GM11168 (cell line): Measurements from ENCODE around the gene ADAM15.

ENCODE experiments used
- in situ Hi-C: fragments of 300-500 bp; cut with MboI; formaldehyde crosslinking; loops from one replicate; pipeline ENCODE4 v1.12.0; 2022; ENCODE audit warnings: low sequenced_read_pairs; ENCODE audit not compliant: unreplicated experiment

ADAM15 gene, protein sequence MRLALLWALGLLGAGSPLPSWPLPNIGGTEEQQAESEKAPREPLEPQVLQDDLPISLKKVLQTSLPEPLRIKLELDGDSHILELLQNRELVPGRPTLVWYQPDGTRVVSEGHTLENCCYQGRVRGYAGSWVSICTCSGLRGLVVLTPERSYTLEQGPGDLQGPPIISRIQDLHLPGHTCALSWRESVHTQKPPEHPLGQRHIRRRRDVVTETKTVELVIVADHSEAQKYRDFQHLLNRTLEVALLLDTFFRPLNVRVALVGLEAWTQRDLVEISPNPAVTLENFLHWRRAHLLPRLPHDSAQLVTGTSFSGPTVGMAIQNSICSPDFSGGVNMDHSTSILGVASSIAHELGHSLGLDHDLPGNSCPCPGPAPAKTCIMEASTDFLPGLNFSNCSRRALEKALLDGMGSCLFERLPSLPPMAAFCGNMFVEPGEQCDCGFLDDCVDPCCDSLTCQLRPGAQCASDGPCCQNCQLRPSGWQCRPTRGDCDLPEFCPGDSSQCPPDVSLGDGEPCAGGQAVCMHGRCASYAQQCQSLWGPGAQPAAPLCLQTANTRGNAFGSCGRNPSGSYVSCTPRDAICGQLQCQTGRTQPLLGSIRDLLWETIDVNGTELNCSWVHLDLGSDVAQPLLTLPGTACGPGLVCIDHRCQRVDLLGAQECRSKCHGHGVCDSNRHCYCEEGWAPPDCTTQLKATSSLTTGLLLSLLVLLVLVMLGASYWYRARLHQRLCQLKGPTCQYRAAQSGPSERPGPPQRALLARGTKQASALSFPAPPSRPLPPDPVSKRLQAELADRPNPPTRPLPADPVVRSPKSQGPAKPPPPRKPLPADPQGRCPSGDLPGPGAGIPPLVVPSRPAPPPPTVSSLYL

GRCh38 chr1:155050560-155051341 is at the start of gene ADAM15:
TSS of gene ADAM15 (plus strand) at chr1:155051316. CDS start at chr1:155051387, 71 bp downstream.
- in situ Hi-C loops: no loop called here

GRCh38 chr1:155001425-155001674 is 49.8 kb upstream of the ADAM15 start:
- in situ Hi-C loops: no loop called here

GRCh38 chr1:155001675-155002463 is 49.2 kb upstream of the ADAM15 start:
- in situ Hi-C loops: no loop called here

DNA sequence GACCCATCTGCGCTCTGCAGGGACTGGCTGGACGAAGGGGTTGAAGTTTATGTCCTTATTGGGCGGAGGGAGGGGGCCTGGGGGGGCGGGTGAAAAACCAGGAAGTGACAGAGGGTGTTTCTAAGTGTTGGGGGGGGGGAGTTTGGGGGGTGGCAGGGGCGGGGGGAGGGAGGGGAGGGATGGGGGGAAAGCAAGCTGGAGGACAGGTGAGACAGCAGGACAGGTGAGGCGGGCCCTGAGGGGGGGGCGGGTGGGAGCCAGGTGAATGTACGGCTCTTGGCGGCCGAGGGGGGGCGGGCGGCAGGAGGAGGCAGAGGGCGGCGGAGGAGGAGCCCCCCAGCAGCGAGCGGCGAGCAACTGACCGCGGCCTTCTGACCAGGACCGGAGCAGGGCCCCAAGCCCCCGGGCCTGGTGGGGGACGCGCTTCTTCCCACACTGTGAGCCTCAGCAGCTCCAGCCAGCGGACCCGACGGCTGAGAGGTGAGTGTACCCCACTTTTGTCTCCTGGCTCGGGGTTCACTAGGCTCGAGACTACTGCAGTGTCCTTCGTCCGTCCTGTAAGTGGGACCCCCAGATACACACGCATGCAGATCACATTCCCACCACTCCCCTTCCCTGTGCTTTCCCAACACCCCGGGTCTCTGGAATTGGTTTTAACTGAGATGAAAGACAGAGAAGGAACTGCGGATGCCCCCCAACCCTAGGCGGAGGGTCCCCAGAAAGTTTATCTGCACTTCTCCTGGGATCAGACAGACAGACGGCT is 48.5 kb upstream of the ADAM15 start, which contains the start of gene ZBTB7B:
ZBTB7B (plus strand) TSS at position 339 of the 763 bp plus-strand sequence. CDS start 11,859 bp downstream, outside the sequence.
- in situ Hi-C loops: no loop called here

- in situ Hi-C loops: no loop called here
Measured at GRCh38 chr1:155003227-155003765, 47.8 kb upstream of the ADAM15 start.

DNA sequence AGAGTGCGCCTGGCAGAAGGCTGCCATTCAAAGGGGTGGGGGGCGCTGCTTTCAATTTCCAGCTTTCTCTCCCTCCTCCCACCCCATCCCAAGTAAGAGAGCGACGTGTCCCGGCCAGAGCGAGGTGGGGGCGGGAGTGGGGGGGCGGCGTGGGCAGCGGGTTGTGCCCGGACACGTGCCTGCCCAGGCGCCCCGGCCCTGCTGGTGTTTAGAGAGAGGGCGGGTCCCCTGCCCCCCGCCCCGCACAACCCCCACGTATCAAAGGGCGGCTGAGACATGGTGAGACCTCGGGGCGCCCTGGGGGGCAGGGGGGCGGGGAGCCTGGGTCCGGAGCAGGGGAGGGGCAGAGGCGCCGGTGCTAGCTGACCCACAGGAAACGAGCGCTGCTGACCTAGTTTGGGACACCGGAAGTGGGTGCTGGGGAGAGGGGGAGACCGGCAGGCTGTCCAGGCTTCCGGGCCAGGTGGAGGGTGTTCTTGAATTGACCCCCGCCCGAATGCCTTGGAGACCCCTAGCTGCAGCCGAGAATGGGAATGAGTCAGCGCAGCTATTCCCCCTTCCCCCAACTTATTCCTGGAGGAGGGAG is 47.3 kb upstream of the ADAM15 start:
- in situ Hi-C loops: no loop called here

DNA sequence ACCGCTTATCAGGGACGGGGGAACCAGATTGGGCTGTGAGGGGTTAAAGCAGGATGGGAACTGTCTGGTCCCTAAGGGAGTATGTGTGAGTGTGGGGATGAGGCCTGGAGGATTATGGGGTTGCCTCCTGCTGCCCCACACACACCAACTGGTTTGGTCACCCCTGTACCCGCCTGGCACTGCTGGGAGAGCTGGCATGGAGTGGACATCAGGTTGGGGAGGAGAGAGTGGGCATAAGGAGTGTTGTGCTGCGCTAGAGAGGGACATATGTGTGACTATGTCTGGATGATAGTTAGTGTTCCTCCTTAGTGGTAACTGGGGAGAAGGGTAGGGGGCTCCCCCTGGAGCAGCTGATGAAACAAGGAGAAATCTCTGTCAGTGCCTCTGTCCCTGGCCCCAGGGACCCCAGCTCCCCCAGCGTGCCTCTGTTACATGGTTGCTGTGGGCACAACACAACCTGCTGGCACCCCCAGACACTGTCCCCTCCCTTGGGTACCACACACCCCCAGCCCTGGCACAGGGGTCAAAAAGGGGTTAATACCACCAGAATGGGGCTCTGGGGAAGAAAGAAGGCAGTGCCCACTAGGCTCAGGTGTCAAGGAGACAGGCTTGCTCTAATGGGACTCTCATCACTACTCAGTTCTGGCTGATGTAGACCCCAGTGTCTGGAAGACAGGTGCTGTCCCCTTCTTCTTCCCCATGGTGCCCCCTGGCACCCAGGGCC is 46.6 kb upstream of the ADAM15 start:
- in situ Hi-C loops: no loop called here

DNA sequence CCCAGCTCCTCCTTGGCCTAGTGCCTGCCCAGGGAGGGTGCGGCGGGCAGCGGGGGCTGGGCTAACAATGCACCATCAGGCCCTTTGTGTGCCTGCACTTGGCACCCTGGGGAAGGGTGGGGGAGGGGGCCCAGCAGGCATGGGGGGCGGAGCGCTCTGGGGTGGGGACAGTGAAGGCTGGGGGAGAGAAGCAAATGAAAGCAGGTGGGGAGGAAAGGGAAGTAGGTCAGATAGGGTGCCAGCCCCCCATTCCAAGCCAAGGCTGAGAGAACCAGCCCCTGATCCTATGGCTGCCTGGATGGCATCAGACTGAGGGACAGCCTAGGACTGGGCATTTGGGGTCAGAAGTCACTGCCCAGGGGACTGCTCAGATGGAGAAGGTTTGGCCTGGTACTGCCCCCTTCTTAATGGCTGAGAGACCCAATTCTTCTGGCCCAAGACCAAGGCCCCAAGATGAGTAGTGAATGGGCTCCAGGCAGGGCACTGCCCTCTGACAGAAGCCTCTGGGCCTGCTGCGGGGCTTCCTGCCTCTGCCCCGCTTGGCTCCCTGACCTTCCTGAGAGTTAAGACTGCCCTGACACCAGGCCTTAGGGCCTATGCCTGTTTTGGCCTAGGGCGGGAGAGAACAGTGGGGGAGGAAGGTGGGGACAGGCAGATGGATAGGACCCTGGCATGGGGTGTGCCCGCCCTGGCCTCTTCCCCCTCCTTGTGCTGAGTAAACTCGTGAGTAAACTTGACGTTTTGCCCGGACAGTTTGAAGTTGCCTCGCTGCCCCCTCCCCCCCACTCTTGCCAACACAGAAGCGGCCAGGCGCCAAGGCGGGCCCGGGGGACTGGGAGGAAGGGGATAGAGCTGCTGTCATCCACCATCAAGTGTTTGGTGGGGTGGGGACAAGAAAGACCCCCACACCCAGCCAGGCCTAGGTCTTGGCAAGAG is 45.8 kb upstream of the ADAM15 start:
- in situ Hi-C loops: no loop called here

- in situ Hi-C loops: no loop called here
Measured at GRCh38 chr1:155006601-155007101, 44.5 kb upstream of the ADAM15 start.

DNA sequence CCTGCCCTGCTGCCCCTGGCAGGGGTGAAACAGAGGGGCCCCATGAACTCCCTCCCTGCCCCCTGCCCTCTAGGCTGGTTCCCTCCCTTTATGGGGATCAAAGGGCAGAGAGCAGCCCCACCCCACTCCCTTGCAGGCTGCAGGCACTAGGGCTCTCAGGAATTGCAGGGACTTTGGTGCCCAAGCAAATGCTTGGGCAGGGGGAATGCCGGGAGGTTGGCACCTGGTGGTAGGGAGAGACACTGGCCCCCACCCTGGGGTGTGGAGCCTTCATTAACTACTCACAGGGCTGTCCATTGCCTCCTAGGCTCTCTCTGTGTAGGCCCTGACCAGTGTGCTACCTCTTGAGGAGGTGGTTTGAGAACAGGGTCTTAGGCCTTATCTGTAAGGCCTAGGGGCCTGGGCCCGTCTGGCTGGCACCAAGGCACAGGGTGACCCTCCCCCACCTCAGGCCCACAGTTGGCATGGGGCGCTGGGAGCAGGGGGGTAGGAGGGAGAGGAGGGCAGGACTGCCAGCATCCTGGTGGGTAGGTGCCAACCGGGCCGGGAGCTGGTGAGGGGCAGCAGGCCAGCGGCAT is 43.8 kb upstream of the ADAM15 start:
- in situ Hi-C loops: no loop called here

- in situ Hi-C loops: no loop called here
Measured at GRCh38 chr1:155008015-155008941, 42.8 kb upstream of the ADAM15 start.

DNA sequence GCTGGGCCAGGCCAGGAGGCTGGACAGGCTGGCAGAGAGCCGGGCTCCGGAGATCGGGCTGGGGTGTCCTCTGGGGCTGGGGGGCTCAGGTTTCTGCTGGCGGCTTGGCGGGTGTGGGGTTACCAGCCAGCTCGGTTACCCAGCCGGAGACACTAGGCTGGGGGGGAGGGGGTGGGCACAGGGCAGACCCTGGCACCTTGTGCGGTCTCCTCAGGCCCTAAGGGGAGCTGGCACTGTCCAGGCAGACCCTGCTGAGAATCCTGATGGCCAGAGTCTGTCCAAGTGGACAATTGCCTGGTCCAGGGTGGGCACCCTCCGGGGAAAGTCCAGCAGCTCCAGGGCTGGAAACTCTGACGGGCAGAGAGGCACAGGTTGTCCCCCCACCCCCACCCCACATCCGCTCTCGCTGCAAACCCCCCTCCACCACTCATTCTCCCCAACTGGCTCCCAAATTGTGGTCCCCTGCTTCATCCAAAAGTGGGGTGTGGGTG is 41.9 kb upstream of the ADAM15 start:
- in situ Hi-C loops: no loop called here

GRCh38 chr1:155009742-155010141 is 41.4 kb upstream of the ADAM15 start:
- in situ Hi-C loops: no loop called here

DNA sequence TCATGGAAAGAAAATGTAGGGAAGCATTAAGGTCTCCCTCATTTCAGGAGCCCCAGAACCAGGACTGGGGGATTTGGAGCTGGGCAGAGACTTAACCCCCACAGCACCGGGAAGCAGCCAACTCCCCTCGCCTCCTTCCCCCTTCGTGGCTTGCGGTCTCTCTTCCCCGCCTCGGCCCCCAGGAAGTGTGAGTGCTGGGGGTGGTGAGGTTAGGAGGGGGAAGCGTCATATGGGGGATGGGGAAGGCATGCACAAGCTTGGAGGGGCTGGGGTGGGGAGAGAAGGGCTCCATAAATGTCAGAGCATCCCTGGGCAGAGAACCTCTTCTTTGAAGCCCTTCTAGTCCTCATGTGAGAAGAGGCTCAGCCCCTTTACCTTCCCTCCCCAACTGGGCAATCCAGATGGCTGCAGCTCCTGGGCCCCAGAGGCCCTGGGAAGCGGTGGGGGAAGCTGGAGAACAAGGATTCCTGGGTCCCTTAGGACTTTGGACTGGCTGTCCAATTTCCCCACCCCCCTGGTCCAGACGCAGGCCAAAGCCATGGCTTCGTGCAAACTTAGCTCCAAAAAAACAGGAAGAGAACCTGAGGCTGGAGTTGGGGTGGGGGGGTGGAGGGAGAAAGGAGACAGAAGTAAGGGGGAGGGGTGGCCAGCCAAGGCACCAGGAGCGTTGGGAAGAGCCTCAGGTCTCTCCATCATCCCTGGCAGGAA is 40.8 kb upstream of the ADAM15 start:
- in situ Hi-C loops: no loop called here
